Uterus (tissue), 2 donors: ENCODE data around the gene MANSC4.

Experiments
- CTCF ChIP-seq, 4 experiments: fragments of 200-600 bp in 2 of 4; fragments of 450-650 bp in 2 of 4; sonication (generic) in 2 of 4; IDR thresholded peaks; one replicate each; pipeline ENCODE4 v1.5.1; 2016 to 2019; ENCODE audit warnings: antibody characterized with exemption in 4 of 4, mild to moderate bottlenecking in 2 of 4, moderate library complexity in 1 of 4
- POLR2A ChIP-seq, 2 donors: fragments of 450-650 bp; IDR thresholded peaks; one replicate each; pipeline ENCODE4 v1.6.1; 2016; ENCODE audit warnings: antibody characterized with exemption in 2 of 2, mild to moderate bottlenecking in 1 of 2, moderate library complexity in 1 of 2

GRCh38 chr12:27823038-27823437 is 43.0 kb upstream of the MANSC4 start:
- no peak for TF ChIP-seq CTCF (IDR thresholded peaks at IDR 0.05)
- TF ChIP-seq POLR2A (IDR thresholded peaks at IDR 0.05), result no peak
